Measurements from ENCODE around the gene SC5D. TPM values are rescaled to one million over a fixed set of nuclear protein-coding genes. Genes with fewer than 3 reads are reported as not detected.

The SC5D gene
- total RNA-seq, 1 donor from 2014 or later, result 22.9 TPM

- Mint-ChIP-seq H3K27me3 (peaks cover 1% of the 10 kb centered on the region), H3K36me3 (ENCODE audit: low read depth) (no peaks in the 10 kb centered on the region), H3K27ac (no peak overlapping the region), H3K9me3 (no peaks in the 10 kb centered on the region), H3K4me1 (peaks cover 5% of the 10 kb centered on the region), H3K4me3 (no peak overlapping the region)
- DNase-seq, result no peak
- intact Hi-C loops (cut with micrococcal nuclease), result no loop called here
These were observed 54.5 kb downstream of the SC5D start for GRCh38 chr11:121347094-121347493.

DNA sequence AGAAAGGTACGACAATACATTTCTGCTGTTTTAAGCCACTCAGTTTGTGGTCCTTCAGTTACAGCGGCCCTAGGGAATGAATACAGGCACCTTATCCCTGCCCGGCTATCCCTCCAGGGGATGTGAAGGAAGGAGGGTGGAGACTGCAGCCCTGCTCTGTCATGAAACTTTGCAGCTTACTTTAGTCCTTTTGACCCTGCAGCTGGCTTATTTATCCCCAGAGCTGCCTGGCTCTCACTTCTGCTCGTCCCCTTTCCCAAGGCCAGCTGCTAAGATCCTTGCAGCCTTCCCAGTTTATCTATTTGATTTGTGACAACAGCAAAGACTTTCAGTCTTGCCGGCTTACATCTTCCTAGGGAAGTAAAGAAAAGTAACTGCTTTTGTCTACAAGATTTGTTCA lies 55.2 kb downstream of the SC5D start:
- H3K27me3 Mint-ChIP-seq, result peaks cover 1% of the 10 kb centered on the region
- intact Hi-C loops (cut with micrococcal nuclease), result no loop called here
- no peak overlapping the region for H3K4me3 Mint-ChIP-seq
- H3K9me3 Mint-ChIP-seq, result no peaks in the 10 kb centered on the region
- DNase-seq, result no peak
- peaks cover 5% of the 10 kb centered on the region for H3K4me1 Mint-ChIP-seq
- no peak overlapping the region for H3K27ac Mint-ChIP-seq
- H3K36me3 Mint-ChIP-seq (ENCODE audit: low read depth), result no peaks in the 10 kb centered on the region

DNA sequence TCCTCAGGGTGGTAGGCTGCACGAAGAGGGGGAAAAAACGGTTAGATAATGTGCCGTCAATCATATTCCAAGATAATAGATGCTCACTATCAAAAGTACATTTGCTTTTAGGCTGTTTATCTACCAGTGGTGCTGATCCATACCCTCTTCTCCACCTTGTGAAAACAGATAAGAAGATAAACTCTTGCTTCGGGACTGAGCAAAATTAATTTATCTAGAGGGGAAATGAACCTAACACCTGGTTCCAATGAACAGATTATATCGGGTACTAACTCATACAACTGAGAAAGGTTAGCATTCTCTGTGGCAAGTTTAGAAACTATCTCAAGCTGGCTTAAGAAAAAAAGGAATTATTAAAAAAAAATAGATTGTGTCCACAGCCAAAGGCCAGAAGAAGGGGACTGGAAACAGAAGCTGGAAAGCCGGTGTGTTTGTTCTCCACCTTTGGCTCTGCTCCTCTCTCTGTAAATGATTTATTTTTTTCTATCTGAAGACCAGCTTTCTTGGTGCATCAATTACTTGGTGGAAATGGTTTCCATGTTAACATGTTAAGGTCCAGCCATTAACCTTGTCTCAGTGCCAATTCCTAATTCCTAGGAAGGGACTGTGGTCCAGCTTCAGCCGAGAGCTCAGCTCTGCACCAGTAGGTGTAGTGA lies 55.8 kb downstream of the SC5D start:
- peaks cover 5% of the 10 kb centered on the region for H3K4me1 Mint-ChIP-seq
- H3K27ac Mint-ChIP-seq, result no peak overlapping the region
- peaks cover 1% of the 10 kb centered on the region for H3K27me3 Mint-ChIP-seq
- H3K36me3 Mint-ChIP-seq (ENCODE audit: low read depth), result no peaks in the 10 kb centered on the region
- H3K9me3 Mint-ChIP-seq, result no peaks in the 10 kb centered on the region
- intact Hi-C loops (cut with micrococcal nuclease), result no loop called here
- no peak for DNase-seq
- no peak overlapping the region for H3K4me3 Mint-ChIP-seq

- intact Hi-C loops (cut with micrococcal nuclease), result no loop called here
- H3K27ac Mint-ChIP-seq, result no peak overlapping the region
- no peaks in the 10 kb centered on the region for H3K4me1 Mint-ChIP-seq
- H3K36me3 Mint-ChIP-seq (ENCODE audit: low read depth), result no peaks in the 10 kb centered on the region
- no peak for DNase-seq
- peaks cover 4% of the 10 kb centered on the region for H3K27me3 Mint-ChIP-seq
- H3K4me3 Mint-ChIP-seq, result no peak overlapping the region
- no peaks in the 10 kb centered on the region for H3K9me3 Mint-ChIP-seq
These were observed 57.2 kb downstream of the SC5D start for GRCh38 chr11:121349790-121350189.

DNA sequence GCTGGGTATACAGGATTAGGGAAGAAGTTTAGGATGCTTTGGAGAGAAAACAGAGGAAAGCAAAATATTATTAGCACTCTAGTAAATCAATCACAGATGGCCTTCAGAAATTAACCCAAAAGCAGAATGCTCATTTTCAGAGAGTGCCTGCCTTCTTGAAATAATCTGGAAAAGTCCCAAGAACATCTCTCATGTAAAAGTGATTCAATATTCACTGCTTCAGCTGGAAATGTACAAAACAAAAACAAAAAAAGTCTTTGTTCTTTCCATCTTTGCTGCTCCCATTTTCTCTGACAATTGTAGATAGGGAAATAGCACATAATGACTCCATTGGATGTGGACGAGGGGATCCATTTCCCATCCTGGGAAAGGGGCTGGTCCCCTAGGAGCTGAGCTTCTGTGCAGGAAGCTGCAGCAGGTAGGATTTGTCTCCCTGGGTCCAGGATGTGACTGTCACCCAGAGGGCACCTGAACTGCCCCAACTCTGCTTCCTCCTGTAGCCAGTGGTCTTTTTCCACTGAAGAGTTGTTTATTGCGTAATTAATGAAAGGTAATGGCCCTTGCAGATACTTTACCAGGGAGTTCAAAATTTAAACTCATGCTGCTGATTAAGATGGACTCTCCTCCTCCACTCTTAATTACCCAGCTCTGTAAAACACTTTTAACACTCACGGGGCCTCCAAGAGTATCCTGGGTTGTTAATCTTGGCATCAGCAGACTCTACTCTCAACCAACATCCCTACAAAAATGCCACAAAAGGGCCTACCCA lies 57.9 kb downstream of the SC5D start:
- H3K36me3 Mint-ChIP-seq (ENCODE audit: low read depth), result no peaks in the 10 kb centered on the region
- H3K9me3 Mint-ChIP-seq, result no peaks in the 10 kb centered on the region
- H3K4me3 Mint-ChIP-seq, result no peak overlapping the region
- DNase-seq, result no peak
- peaks cover 4% of the 10 kb centered on the region for H3K27me3 Mint-ChIP-seq
- no peak overlapping the region for H3K27ac Mint-ChIP-seq
- H3K4me1 Mint-ChIP-seq, result no peaks in the 10 kb centered on the region
- intact Hi-C loops (cut with micrococcal nuclease), result no loop called here

GRCh38 chr11:121351083-121351630 lies 58.6 kb downstream of the SC5D start:
- Mint-ChIP-seq H3K4me3 (no peak overlapping the region), H3K27me3 (peaks cover 4% of the 10 kb centered on the region), H3K36me3 (ENCODE audit: low read depth) (no peaks in the 10 kb centered on the region), H3K9me3 (no peaks in the 10 kb centered on the region), H3K4me1 (no peaks in the 10 kb centered on the region), H3K27ac (no peak overlapping the region)
- DNase-seq, result no peak
- intact Hi-C loops (cut with micrococcal nuclease), result no loop called here

DNA sequence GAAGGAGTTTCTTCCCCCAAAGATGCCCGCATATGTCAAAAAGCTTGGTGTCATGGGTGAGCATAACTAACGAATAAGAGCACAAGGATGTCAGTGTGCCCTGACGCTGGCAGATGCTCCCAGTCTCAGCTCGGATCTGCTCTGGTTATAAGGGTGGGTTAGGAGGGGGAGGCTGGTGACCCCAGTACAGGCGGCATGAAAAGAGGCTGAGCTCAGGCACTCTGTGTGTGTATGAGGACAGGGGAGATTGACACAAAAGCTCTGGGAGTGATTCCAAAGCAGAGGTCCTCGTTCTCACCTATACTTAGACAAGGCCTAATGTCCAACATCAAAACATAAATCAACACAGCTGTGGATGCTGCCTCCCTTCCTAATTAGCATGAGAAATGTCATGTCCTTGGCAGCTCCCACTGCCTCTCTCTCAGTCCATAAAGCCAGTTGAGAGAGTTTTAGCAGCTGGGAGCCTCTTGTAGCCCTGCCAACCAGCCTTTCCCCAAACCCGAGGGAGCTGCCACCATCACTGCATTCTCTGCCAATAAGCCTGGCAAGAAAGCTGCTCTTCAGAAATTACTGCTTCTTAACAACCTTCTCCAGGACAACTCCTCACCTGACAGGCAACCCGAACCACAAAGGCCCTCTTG lies 59.8 kb downstream of the SC5D start:
- Mint-ChIP-seq H3K27ac (no peak overlapping the region), H3K9me3 (no peaks in the 10 kb centered on the region), H3K4me3 (no peak overlapping the region), H3K4me1 (no peaks in the 10 kb centered on the region), H3K27me3 (peaks cover 4% of the 10 kb centered on the region), H3K36me3 (ENCODE audit: low read depth) (no peaks in the 10 kb centered on the region)
- no peak for DNase-seq
- intact Hi-C loops (cut with micrococcal nuclease), result no loop called here

DNA sequence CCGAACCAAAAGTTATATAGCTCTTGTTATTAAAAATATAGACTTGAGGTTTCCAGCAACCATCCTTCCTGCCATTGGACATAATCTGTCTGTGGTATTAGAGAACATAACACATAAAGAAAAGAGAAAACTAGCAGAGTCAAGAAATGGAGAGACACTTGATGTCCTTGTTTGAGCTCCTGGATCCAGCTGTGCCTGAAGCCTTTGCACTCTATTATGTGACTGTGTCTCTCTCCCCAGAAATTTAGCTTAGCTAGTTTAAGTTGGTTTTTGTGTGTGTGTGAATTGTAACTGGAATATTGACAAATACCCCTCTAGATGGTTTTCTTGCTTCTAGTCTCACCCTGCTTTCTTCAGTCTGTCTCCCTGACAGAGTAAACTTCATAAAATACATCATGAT lies 61.6 kb downstream of the SC5D start:
- intact Hi-C loops (cut with micrococcal nuclease), result no loop called here
- Mint-ChIP-seq H3K27me3 (peaks cover 5% of the 10 kb centered on the region), H3K9me3 (no peaks in the 10 kb centered on the region), H3K4me1 (no peaks in the 10 kb centered on the region), H3K36me3 (ENCODE audit: low read depth) (no peaks in the 10 kb centered on the region), H3K27ac (no peak overlapping the region), H3K4me3 (no peak overlapping the region)
- DNase-seq, result no peak

- intact Hi-C loops (cut with micrococcal nuclease), result no loop called here
- H3K4me1 Mint-ChIP-seq, result no peaks in the 10 kb centered on the region
- peaks cover 4% of the 10 kb centered on the region for H3K27me3 Mint-ChIP-seq
- DNase-seq, result no peak
- H3K27ac Mint-ChIP-seq, result no peak overlapping the region
- no peaks in the 10 kb centered on the region for H3K9me3 Mint-ChIP-seq
- no peak overlapping the region for H3K4me3 Mint-ChIP-seq
- H3K36me3 Mint-ChIP-seq (ENCODE audit: low read depth), result no peaks in the 10 kb centered on the region
These were observed 63.8 kb downstream of the SC5D start for GRCh38 chr11:121356357-121356756.

Other genes with a start within 250 kb of the SC5D start
- gene TECTA, start 191.5 kb upstream of the SC5D start, total RNA-seq, result 0.09 TPM in 2 replicates
- gene SORL1, start 159.5 kb downstream of the SC5D start, total RNA-seq, result 28.4 and 30.3 TPM in 2 replicates